ENCODE measurements around the gene SELENON.

DNA sequence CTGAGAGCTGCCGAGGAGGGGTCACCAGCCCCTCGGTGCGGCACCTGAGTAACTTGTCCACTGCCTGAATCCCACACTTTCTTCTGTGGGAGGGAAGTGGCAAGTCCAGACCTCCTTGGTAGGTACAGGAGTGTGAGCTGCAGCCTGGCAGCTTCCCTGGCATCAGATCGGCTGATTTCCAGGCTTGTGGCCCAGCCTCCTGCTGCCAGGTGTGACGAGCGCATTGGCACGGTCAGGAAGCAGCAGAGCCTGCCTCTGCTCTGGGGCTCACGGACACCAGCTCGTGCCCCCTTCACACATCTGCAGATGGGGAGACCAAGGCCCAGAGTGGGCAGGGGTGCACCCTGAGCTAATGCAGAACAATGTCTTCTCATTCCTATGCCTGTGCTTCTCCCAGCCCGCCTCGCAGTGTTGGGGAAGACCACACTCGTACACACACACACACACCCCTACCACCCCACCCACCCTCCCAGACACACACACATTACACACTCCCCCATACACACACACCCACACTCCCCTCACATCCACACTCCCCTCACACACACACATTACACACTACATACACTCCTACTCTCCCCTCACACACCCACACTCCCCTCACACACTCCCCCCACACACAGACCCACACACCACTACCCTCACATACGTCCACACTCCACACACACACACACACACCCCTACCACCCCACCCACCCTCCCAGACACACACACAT is 33.1 kb upstream of the SELENON start:
- TF ChIP-seq, protein P1, sequence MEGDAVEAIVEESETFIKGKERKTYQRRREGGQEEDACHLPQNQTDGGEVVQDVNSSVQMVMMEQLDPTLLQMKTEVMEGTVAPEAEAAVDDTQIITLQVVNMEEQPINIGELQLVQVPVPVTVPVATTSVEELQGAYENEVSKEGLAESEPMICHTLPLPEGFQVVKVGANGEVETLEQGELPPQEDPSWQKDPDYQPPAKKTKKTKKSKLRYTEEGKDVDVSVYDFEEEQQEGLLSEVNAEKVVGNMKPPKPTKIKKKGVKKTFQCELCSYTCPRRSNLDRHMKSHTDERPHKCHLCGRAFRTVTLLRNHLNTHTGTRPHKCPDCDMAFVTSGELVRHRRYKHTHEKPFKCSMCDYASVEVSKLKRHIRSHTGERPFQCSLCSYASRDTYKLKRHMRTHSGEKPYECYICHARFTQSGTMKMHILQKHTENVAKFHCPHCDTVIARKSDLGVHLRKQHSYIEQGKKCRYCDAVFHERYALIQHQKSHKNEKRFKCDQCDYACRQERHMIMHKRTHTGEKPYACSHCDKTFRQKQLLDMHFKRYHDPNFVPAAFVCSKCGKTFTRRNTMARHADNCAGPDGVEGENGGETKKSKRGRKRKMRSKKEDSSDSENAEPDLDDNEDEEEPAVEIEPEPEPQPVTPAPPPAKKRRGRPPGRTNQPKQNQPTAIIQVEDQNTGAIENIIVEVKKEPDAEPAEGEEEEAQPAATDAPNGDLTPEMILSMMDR (CRISPR knock-in tag; IDR thresholded peaks at IDR 0.05): no peak
- TF ChIP-seq ZSCAN20 (CRISPR knock-in tag; IDR thresholded peaks at IDR 0.05; ENCODE audit: borderline replicate concordance) (no peak), ZNF607 (CRISPR knock-in tag; IDR thresholded peaks at IDR 0.05; ENCODE audit: borderline replicate concordance) (no peak), ZBTB1 (CRISPR knock-in tag; IDR thresholded peaks at IDR 0.05; ENCODE audit: borderline replicate concordance) (no peak), HOXA9 (CRISPR knock-in tag; IDR thresholded peaks at IDR 0.05; ENCODE audit: borderline replicate concordance) (no peak), TCF12 (IDR thresholded peaks at IDR 0.05) (no peak), TCF12 (CRISPR knock-in tag; IDR thresholded peaks at IDR 0.05) (no peak), ZNF788 (CRISPR knock-in tag; IDR thresholded peaks at IDR 0.05; ENCODE audit: borderline replicate concordance) (no peak)
- TF ChIP-seq, protein P2, sequence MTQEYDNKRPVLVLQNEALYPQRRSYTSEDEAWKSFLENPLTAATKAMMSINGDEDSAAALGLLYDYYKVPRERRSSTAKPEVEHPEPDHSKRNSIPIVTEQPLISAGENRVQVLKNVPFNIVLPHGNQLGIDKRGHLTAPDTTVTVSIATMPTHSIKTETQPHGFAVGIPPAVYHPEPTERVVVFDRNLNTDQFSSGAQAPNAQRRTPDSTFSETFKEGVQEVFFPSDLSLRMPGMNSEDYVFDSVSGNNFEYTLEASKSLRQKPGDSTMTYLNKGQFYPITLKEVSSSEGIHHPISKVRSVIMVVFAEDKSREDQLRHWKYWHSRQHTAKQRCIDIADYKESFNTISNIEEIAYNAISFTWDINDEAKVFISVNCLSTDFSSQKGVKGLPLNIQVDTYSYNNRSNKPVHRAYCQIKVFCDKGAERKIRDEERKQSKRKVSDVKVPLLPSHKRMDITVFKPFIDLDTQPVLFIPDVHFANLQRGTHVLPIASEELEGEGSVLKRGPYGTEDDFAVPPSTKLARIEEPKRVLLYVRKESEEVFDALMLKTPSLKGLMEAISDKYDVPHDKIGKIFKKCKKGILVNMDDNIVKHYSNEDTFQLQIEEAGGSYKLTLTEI (CRISPR knock-in tag; conservative IDR thresholded peaks at IDR 0.05): no peak
- TF ChIP-seq, protein P3, sequence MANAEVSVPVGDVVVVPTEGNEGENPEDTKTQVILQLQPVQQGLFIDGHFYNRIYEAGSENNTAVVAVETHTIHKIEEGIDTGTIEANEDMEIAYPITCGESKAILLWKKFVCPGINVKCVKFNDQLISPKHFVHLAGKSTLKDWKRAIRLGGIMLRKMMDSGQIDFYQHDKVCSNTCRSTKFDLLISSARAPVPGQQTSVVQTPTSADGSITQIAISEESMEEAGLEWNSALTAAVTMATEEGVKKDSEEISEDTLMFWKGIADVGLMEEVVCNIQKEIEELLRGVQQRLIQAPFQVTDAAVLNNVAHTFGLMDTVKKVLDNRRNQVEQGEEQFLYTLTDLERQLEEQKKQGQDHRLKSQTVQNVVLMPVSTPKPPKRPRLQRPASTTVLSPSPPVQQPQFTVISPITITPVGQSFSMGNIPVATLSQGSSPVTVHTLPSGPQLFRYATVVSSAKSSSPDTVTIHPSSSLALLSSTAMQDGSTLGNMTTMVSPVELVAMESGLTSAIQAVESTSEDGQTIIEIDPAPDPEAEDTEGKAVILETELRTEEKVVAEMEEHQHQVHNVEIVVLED (CRISPR knock-in tag; IDR thresholded peaks at IDR 0.05; ENCODE audit: borderline replicate concordance): no peak
- TF ChIP-seq, protein P4, sequence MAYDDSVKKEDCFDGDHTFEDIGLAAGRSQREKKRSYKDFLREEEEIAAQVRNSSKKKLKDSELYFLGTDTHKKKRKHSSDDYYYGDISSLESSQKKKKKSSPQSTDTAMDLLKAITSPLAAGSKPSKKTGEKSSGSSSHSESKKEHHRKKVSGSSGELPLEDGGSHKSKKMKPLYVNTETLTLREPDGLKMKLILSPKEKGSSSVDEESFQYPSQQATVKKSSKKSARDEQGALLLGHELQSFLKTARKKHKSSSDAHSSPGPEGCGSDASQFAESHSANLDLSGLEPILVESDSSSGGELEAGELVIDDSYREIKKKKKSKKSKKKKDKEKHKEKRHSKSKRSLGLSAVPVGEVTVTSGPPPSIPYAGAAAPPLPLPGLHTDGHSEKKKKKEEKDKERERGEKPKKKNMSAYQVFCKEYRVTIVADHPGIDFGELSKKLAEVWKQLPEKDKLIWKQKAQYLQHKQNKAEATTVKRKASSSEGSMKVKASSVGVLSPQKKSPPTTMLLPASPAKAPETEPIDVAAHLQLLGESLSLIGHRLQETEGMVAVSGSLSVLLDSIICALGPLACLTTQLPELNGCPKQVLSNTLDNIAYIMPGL (CRISPR knock-in tag; IDR thresholded peaks at IDR 0.05; ENCODE audit: borderline replicate concordance in 1 of 2, low read depth in 1 of 2): no peak
